HG03066 (cell line): ENCODE measurements around the gene REG3G.
"Not testable (repeated sequence)": the region's sequence is repeated elsewhere in the genome, so short reads cannot be mapped to it uniquely, and the experiment has no call there.

Source experiments
- ATAC-seq: cut with Tn5 transposase; IDR thresholded peaks from one replicate; pipeline ENCODE4 v1.9.1; 2021; ENCODE audit warnings: low read depth; ENCODE audit not compliant: unreplicated experiment

The REG3G gene

DNA sequence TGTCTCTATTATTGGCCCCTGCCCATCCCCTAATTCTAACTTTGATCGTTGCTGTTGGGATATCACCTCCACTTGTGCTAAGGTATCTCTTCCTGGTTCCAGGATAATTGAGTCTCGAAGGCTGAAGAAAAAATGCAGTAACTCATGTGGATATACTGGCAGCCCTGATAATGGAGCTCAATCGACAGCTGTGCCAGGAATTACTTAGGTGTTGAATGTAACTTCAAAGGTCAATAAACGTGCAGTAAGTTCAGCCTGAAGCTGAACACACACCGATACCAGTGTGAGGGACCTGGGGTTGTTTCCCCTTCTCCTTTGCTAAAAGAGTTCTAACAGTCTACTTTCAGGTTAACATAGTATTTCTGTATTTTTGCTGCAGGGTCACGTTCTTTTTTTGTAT lies 11.9 kb upstream of the REG3G start:
- ATAC-seq, result no peak

- no peak for ATAC-seq
Observed at GRCh38 chr2:79016342-79016741, 9.2 kb upstream of the REG3G start.

GRCh38 chr2:79026061-79026460 lies 559 bp downstream of the REG3G start:
- ATAC-seq, result no peak

DNA sequence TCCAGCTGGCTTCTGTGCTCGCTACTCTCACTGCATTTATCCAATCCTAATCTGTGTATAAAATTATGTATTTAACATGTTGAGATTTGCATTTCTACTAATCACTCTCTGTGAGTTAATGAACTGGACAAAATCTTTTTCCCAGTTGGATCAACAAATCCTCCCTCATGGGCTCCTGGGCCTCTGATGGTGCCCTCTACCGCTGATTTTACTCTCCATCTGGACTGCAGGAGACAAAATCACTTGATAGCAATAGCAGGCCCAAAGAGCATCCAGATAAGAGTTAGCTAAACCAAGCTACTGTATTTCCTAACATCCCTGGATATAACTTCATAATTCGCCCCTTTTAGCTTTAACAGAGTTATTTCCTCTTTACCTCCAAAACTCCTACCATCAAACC lies 14.4 kb downstream of the REG3G start:
- no peak for ATAC-seq

DNA sequence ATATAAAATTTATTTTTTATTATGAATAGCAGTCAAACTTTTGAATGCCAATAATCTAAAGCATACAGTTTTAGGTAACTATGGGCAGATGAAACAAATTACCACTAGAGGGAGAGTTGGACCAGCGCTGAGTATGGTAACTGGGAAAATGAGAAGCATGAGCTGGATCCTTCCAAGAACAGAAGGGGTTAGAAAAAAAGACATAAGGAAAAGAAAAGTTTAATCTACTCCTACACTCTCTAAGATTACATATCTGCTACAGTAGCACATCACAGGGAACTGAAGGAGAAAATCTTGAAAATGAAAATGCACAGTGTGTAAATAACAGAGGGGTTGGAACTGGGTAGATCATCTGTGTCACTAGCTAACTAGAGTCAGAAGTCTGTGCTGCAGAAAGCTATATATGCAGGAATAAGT lies 15.5 kb downstream of the REG3G start:
- no peak for ATAC-seq

GRCh38 chr2:79053486-79053885 lies 28.0 kb downstream of the REG3G start:
- ATAC-seq, result not testable (repeated sequence)

DNA sequence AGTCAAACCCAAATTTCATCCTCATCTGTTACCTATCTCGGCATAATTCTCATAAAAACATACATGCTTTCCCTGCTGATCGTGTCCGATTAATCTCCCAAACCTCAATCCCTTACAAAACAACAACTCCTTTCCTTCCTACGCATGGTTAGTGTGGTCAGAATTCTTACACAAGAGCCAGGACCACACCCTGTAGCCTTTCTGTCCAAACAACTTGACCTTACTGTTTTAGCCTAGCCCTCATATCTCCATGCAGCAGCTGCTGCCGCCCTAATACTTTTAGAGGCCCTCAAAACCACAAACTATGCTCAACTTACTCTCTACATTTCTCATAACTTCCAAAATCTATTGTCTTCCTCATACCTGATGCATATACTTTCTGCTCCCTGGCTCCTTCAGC lies 29.3 kb downstream of the REG3G start:
- ATAC-seq, result not testable (repeated sequence)

GRCh38 chr2:79065201-79065600 lies 39.7 kb downstream of the REG3G start:
- ATAC-seq, result no peak

DNA sequence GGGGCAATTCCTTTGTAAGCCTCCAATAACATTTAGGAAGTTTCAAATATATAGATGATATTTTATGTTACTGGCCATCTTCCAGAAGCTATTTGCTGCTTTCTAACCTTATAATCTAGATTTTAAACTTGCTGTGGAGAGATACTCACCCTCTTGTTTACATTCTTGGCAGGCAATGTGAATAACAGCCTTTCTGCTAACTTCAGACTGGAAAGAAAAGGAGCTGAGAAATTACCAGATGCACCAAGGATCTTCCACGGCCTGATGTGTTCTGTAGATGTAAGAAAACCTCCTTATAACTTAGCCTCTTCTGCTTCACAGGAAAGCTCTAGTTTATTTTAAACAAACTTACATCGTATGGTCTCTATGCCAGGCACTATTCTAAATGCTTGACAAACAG lies 45.6 kb downstream of the REG3G start:
- ATAC-seq, result no peak
